HepG2 (cell line): ENCODE measurements around the gene RHBDF2. TPM values are rescaled to one million over a fixed set of nuclear protein-coding genes. Genes with fewer than 3 reads are reported as not detected.
A peak's percentile ranks its signal among the peaks of the same experiment; 100 is the strongest.

ENCODE experiments used
- BRF2 ChIP-seq: sonication (generic); formaldehyde crosslinking; IDR thresholded peaks from 2 replicates; pipeline ENCODE4 v1.8.1; 2022; ENCODE audit warnings: mild to moderate bottlenecking, missing genetic modification reagents
- CTCF ChIP-seq: sonication (generic); formaldehyde crosslinking; IDR thresholded peaks from 2 replicates; pipeline ENCODE4 v1.5.0; 2020; ENCODE audit warnings: mild to moderate bottlenecking, missing genetic modification reagents, moderate library complexity
- ELF3 ChIP-seq: IDR thresholded peaks from 2 replicates; pipeline ENCODE4 v1.6.1; 2016; ENCODE audit warnings: missing genetic modification reagents, missing compliant biosample characterization
- ETV6 ChIP-seq: sonication (generic); formaldehyde crosslinking; conservative IDR thresholded peaks from 2 replicates; pipeline ENCODE4 v1.4.0; 2020; ENCODE audit warnings: missing genetic modification reagents
- KLF12 ChIP-seq: sonication (generic); formaldehyde crosslinking; IDR thresholded peaks from 2 replicates; pipeline ENCODE4 v1.4.0; 2020; ENCODE audit warnings: missing genetic modification reagents, borderline replicate concordance
- MATR3 ChIP-seq: sonication (generic); formaldehyde crosslinking; IDR thresholded peaks from 2 replicates; pipeline ENCODE4 v1.4.0; 2020; ENCODE audit warnings: missing genetic modification reagents
- MYC ChIP-seq: sonication (generic); formaldehyde crosslinking; IDR thresholded peaks from 2 replicates; pipeline ENCODE4 v1.9.0; 2021; ENCODE audit warnings: missing genetic modification reagents, borderline replicate concordance
- NAIF1 ChIP-seq: sonication (generic); formaldehyde crosslinking; IDR thresholded peaks from 2 replicates; pipeline ENCODE4 v1.5.0; 2020; ENCODE audit warnings: mild to moderate bottlenecking, missing genetic modification reagents, borderline replicate concordance
- NONO ChIP-seq, 2 experiments: fragments of 450-650 bp in 1 of 2; sonication (generic) in 1 of 2; formaldehyde crosslinking in 1 of 2; IDR thresholded peaks in 1 of 2; conservative IDR thresholded peaks in 1 of 2; 2 replicates each; pipeline versions ENCODE4 v1.6.1 to v1.8.0; 2017 to 2022; ENCODE audit warnings: mild to moderate bottlenecking in 1 of 2, missing genetic modification reagents in 1 of 2, moderate library complexity in 1 of 2
- PATZ1 ChIP-seq: sonication (generic); formaldehyde crosslinking; IDR thresholded peaks from 2 replicates; pipeline ENCODE4 v1.4.0; 2020; ENCODE audit warnings: missing genetic modification reagents
- PHF8 ChIP-seq: sonication (generic); formaldehyde crosslinking; IDR thresholded peaks from 2 replicates; pipeline ENCODE4 v1.5.0; 2020; ENCODE audit warnings: missing genetic modification reagents
- PITX1 ChIP-seq: sonication (generic); formaldehyde crosslinking; IDR thresholded peaks from 2 replicates; pipeline ENCODE4 v1.5.1; 2020; ENCODE audit warnings: mild to moderate bottlenecking, missing genetic modification reagents
- PPARG ChIP-seq: conservative IDR thresholded peaks from 2 replicates; pipeline ENCODE4 v1.6.1; 2016; ENCODE audit warnings: missing biosample characterization, missing genetic modification reagents
- RORA ChIP-seq: sonication (generic); formaldehyde crosslinking; IDR thresholded peaks from 2 replicates; pipeline ENCODE4 v1.5.0; 2020; ENCODE audit warnings: mild to moderate bottlenecking, missing genetic modification reagents, moderate library complexity
- SAP130 ChIP-seq: IDR thresholded peaks from 2 replicates; pipeline ENCODE4 v1.6.1; 2016; ENCODE audit warnings: low read depth
- SPEN ChIP-seq: sonication (generic); formaldehyde crosslinking; IDR thresholded peaks from 2 replicates; pipeline ENCODE4 v1.5.1; 2020; ENCODE audit warnings: low read depth, mild to moderate bottlenecking, missing genetic modification reagents
- TAF1 ChIP-seq: sonication (generic); formaldehyde crosslinking; IDR thresholded peaks from 2 replicates; pipeline ENCODE4 v1.4.0; 2020; ENCODE audit warnings: missing genetic modification reagents
- ZFP36L2 ChIP-seq: sonication (generic); formaldehyde crosslinking; IDR thresholded peaks from 2 replicates; pipeline ENCODE4 v1.4.0; 2020; ENCODE audit warnings: missing genetic modification reagents
- ZNF331 ChIP-seq: sonication (generic); formaldehyde crosslinking; IDR thresholded peaks from 2 replicates; pipeline ENCODE4 v1.4.0; 2020; ENCODE audit warnings: missing genetic modification reagents
- ZNF569 ChIP-seq: sonication (generic); formaldehyde crosslinking; IDR thresholded peaks from 2 replicates; pipeline ENCODE4 v1.5.0; 2020; ENCODE audit warnings: mild to moderate bottlenecking, missing genetic modification reagents, moderate library complexity, borderline replicate concordance
- polyA plus RNA-seq, 8 experiments: library from polyadenylated mRNA; depleted of rRNA in 3 of 8; stranded (reverse) in 7 of 8; unstranded in 1 of 8; fragments of >200 nt; fragmentation: Illumina TruSeq in 4 of 8; extraction: Trizol in 4 of 8; gene quantifications; 2 replicates each; pipeline versions ENCODE4 v1.2.1 to v1.2.3, GENCODE V29; 2011 to 2016; ENCODE audit warnings: low read depth in 4 of 8, missing spikeins in 1 of 8, mixed read lengths in 1 of 8; ENCODE audit not compliant: insufficient read depth in 1 of 8
- total RNA-seq, 5 experiments: library from RNA; depleted of rRNA; stranded (reverse); fragments of >200 nt; fragmentation: Illumina TruSeq; extraction: Trizol; gene quantifications; 2 replicates each; pipeline ENCODE4 v1.2.3, GENCODE V29; 2016; ENCODE audit warnings: low read depth in 1 of 5

RHBDF2 gene
- total and polyA plus RNA-seq, 2 of the 13 experiments (the other 11 are each of a cell fraction or from before 2014, with no cell fraction given): 7.8 to 24.2 TPM

GRCh38 chr17:76452660-76453430 lies 48.4 kb downstream of the RHBDF2 start, which contains the start of gene UBE2O (continued):
- TF ChIP-seq RORA: no peak
- TF ChIP-seq ZNF331 (CRISPR knock-in tag): peak; percentile 11; the same call in 1 of the 2 replicates
- peak; percentile 76 for TF ChIP-seq PATZ1
- peak; percentile 27 for TF ChIP-seq ELF3 (CRISPR knock-in tag)
- TF ChIP-seq MYC: peak; percentile 59; the same call in 1 of the 2 replicates
- TF ChIP-seq NONO (IDR thresholded peaks at IDR 0.05): no peak
- peak; percentile 72 for TF ChIP-seq NONO (CRISPR knock-in tag; conservative IDR thresholded peaks at IDR 0.05)
- no peak for TF ChIP-seq ZFP36L2 (CRISPR knock-in tag)
- TF ChIP-seq BRF2 (CRISPR knock-in tag): no peak
- no peak for TF ChIP-seq NAIF1 (CRISPR knock-in tag)
- no peak for TF ChIP-seq MATR3
- no peak; the same call in 1 of the 2 replicates for TF ChIP-seq ZNF569 (CRISPR knock-in tag)
- no peak for TF ChIP-seq PPARG (CRISPR knock-in tag)
- peak; percentile 89 for TF ChIP-seq SAP130
- TF ChIP-seq ETV6 (CRISPR knock-in tag): no peak
- peak; percentile 87 for TF ChIP-seq CTCF (CRISPR knock-in tag)
- peak; percentile 63 for TF ChIP-seq TAF1 (CRISPR knock-in tag)
- TF ChIP-seq KLF12 (CRISPR knock-in tag): peak; percentile 70
- peak; percentile 76 for TF ChIP-seq PHF8 (CRISPR knock-in tag)
- 0 out of 2 replicates have a peak, but pooled peaks have one; percentile 5 for TF ChIP-seq PITX1 (CRISPR knock-in tag)
- TF ChIP-seq SPEN (CRISPR knock-in tag): peak; percentile 77; the same call in 1 of the 2 replicates
